AG08395 (cell line): Measurements from ENCODE around the gene C3orf22.

ENCODE experiments used
- DNase-seq: peaks from one replicate; pipeline ENCODE4 v3.0.0; 2012; ENCODE audit warnings: mixed read lengths, low spot score

The C3orf22 gene

DNA sequence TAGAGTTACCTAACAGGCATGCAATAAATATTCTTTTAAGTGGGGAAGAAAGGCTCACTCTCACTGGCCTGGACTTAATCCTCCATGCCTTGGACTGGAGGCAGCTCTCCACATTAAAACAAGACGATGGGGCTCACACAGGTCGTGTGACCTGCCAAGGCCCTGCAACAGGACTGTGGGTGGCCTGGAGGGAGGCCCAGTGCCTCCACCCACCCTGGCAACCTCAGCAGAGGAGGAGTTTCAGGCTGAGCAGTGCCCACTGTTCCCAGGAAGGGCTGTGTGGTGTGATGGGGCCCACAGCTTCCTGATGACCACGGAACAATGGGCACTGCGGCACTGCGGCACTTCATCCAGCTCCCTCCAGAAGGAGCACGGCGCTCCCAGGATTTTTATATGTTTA is 46.7 kb downstream of the C3orf22 start:
- DNase-seq: no peak

GRCh38 chr3:126511291-126511690 is 47.4 kb downstream of the C3orf22 start:
- no peak for DNase-seq

GRCh38 chr3:126510308-126510910 is 48.3 kb downstream of the C3orf22 start:
- no peak for DNase-seq

GRCh38 chr3:126509597-126510307 is 49.0 kb downstream of the C3orf22 start:
- DNase-seq: no peak

GRCh38 chr3:126508564-126508964 is 50.2 kb downstream of the C3orf22 start:
- DNase-seq: peak; percentile 60

- no peak for DNase-seq
These were observed 50.8 kb downstream of the C3orf22 start for GRCh38 chr3:126507886-126508285.

DNA sequence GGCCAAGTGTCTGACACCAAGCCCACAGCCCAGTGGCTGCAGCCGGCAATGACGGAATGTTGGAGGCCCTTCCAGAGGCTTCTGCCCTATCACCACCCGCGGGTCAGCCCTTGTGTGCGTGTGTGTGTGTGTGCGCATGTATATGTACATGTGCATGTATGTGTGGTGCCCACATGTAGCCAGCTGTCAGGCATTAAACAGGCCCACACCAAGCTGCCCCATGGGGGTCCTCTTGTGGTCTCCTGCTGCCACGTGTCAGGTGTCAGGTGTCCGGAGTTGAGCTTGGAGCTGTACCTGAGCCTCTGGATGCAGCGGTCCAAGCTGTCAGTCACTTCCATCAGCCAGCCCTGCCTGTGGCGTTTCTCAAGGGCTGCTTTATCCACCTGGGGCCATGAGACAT is 55.0 kb downstream of the C3orf22 start:
- DNase-seq: no peak

DNA sequence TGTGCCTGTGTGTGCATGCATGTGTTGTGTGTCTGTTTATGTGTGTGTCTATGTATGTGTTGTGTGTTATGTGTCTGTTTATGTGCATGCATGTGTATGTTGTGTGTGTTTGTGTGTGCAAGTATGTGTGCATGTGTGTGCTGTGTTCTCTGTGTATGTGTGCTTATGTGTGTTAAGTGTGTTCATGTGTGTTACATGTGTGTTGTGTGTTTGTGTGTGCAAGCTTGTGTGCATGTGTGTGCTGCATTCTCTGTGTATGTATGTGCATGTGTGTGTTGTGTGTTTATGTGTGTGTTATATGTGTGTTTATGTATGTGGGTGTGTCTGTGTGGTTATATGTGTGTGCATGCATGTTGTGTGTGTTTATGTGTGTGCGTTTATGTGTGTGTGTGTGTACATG is 56.1 kb downstream of the C3orf22 start:
- no peak for DNase-seq

- no peak for DNase-seq
These were observed 57.0 kb downstream of the C3orf22 start for GRCh38 chr3:126501736-126502135.

- DNase-seq: no peak
These were observed 57.7 kb downstream of the C3orf22 start for GRCh38 chr3:126501054-126501453.

- no peak for DNase-seq
These were observed 58.7 kb downstream of the C3orf22 start for GRCh38 chr3:126500016-126500415.
